AG20443 (cell line): ENCODE measurements around the gene LEMD1.
A peak's percentile ranks its signal among the peaks of the same experiment; 100 is the strongest.
"Not testable (repeated sequence)": the region's sequence is repeated elsewhere in the genome, so short reads cannot be mapped to it uniquely, and the experiment has no call there.

Experiments
- DNase-seq: peaks from one replicate; pipeline ENCODE4 v3.0.0; 2012; ENCODE audit warnings: low spot score, mixed read lengths

The LEMD1 gene

GRCh38 chr1:205446828-205447227 is 25.0 kb upstream of the LEMD1 start:
- no peak for DNase-seq

DNA sequence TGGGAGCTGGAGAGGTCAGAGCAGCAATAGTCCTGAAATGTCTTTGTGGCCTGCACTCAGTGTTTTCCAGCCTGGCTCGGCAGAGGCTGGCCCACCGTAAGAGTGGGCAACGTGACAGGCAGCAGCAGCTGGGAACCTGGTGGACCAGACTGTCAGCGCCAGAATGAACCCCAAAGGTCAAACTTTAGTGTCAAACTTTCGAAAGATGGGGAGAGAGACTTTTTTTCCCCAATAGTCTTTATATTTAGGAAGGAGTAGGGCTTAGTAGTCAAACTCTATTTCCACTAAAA is 23.7 kb upstream of the LEMD1 start:
- DNase-seq = no peak

DNA sequence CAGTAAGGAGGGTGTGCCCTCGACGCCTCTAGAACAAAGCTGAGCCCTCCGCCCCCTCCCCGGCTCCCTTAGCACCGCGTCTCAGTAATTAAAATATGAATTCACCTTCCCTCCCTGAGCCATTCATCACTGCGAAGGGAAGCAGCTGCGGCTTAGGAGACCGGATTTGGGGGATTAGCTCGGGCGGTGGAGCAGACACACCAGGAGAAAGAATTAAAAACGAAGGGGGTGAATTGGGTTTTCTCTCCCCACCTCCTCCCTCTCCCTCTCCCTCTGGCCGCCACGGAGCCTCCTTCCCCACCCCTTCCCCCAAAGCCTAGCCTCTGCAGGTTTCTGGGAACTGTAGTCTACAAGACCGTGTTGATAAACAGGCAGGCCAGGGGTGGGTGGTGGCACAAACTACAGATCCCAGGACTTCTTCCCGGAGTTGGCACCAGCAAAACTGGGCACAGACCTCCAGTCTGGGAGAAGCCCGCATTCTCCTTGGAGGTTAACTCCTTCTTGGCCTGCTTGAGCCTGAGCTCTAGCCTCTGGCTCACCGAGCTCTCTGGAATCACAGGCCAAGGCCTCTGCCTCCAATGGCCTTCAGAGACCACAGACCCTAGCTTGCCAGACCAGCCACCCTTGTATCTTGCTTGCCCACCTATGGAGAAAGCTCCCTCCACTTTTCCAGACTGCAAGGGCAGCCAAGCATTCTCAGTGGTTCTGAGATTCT is 23.2 kb upstream of the LEMD1 start:
- DNase-seq = no peak

DNA sequence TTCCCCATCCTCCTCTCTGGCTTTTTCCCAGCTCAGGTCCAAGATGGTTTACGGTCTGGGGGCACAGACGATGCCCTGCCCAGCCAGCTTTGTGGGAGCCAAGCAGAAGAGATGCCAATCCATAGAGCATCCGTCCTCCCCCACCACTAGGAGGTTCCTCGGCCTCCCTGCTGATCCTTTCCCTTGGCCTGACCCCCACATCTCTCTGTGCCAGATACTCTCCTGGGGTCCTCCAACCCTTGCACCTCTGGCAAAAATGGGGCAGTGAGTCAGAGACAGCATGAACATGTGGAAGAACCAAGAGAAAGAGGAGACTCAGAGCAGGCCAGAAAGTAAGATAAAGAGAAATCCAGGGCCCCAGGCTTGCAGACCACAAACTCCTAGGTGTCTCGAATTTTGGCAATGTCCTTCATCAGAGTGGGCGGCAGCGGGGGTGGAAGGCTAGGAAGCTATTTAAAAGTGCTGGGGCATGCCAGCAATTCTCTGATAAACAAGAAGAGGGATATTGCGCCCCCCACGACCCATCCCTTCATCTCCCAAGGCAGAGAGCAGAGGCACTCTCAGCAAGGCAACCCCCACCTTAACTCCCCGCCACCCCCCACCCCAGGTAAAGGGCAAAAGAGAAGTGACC is 22.6 kb upstream of the LEMD1 start:
- no peak for DNase-seq

- DNase-seq = no peak
Measured at GRCh38 chr1:205443585-205444299, 21.9 kb upstream of the LEMD1 start.

DNA sequence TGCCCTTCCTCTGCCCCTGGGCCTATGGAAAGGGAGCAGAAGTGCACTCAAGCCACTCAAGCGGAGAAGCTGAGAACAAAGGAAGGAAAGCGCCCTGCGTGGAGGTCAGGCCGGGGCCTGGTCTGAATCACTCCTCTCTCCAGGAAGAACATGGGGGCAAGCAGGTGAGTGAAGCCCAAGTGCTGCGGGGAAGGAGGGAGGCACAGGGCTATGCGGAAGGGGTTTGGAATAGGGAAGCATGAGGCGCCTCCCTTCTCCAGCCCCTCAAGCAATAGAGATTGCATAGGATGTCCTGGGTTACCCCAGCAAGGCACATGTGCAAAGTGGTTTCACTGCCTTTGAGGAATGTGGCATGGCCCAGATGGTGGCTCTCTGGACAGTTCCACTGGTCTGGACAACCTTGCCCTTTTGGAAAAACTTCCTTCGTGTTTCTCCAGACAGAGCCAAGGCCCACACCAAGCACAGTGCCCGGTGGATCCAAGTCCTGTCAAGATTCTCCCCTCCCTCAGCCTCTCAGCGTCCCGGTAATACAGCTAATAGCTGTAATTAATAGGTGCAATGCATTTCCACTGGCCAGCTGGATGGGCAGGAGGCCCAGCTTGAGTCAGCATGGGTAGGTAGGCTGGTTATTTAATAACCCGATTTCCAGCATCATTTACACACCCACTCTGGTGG is 20.3 kb upstream of the LEMD1 start:
- DNase-seq = no peak

DNA sequence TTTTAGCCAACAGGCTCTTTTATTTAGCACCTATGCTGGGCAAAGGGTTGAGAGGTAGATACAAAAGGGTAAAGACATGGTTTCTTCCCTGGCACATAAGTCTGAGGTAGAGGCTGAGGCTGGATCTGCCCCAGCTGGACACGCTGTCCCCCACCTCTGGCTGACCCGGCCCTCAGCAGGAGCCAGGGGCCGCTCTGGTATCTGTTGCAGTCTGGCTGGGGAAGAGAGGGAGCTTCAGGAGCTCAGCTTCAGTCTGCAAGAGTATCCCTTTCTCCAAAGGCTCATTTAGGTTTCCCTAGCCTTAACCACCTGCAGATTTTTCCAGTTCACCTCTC is 19.8 kb upstream of the LEMD1 start:
- DNase-seq = no peak

GRCh38 chr1:205441318-205441633 is 19.4 kb upstream of the LEMD1 start:
- DNase-seq = no peak

- peak; percentile 51 for DNase-seq
Measured at GRCh38 chr1:205440476-205441317, 18.8 kb upstream of the LEMD1 start.

DNA sequence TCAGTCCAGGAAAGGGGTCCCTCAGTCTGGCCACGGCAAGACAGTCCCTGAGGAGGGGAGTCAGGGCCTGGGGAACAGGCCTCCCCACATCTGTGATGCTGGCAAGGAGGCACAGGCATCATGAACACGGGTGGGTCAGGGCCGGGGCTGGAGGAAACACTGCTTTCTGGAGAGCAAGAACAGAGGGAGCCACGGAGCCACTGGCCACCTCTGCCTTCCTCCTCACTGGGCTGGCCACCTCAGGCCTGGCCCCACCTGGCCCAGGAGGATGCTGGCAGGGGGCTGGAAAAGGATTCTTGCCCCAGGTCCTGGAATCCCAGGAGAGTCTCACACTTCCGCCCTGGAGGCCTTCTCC is 18.2 kb upstream of the LEMD1 start:
- no peak for DNase-seq

DNA sequence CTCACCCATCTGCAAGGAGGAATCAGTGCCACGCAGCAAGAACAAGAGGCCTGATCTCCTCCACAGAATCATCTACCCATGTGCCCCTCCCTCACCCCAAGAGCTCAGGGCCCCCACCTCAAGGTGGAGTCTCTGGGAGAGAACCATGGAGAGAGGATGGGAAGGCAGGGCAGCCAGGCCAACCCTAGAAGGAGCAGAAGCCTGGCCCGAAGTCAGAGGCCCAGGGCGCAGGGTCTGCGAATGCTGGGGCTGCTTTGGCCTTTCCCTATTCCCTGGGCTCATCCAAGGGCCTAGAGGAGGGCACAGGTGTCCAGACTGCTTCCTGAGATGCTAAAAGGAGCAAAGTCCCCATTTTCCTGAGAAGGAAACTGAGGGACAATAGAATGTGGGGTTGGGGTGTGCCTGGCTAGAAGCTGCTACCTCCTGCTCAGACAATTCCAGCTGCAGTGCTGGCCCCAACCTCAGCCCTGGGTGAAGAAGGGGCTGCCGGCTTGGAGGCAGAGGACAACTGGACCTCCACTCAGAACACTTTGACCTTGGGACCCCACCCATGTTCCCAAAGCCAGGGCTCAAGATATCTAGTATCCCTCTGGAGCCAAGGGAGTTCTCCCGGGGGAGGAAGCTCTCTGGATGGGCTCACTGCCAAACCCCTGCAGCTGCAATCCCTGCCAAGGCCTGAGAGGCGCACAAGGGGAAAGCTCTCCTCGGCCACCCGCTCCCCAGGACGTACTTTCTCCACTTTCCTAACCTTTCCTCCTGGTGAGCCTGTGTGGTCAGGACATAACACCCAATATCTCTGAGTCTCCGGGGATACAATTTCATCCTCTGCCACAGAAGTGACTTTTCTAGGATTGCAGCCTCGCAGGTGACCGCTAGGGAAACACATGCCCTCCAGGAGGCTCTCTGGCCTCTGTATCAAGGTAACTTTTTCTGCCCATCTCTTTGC is 16.6 kb upstream of the LEMD1 start:
- peak; percentile 84 for DNase-seq

DNA sequence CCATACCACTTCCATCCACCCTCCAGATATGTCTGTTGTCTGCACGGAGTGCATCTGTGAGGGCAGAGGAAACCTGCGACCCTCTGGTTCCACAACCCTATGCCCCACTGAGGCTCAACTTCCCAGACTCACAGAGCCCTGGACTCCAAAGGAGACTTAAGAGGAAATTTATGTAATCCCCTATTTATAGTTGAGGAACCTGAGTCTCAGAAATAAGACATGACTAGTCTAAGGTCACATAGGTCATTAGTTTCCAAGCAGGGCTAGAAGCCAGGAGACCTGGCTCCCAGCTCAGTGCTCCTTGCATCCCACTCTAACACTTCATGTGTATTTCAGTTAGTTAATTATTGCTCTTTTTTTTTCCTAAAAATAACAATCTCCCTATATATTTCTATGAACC is 15.7 kb upstream of the LEMD1 start:
- no peak for DNase-seq

DNA sequence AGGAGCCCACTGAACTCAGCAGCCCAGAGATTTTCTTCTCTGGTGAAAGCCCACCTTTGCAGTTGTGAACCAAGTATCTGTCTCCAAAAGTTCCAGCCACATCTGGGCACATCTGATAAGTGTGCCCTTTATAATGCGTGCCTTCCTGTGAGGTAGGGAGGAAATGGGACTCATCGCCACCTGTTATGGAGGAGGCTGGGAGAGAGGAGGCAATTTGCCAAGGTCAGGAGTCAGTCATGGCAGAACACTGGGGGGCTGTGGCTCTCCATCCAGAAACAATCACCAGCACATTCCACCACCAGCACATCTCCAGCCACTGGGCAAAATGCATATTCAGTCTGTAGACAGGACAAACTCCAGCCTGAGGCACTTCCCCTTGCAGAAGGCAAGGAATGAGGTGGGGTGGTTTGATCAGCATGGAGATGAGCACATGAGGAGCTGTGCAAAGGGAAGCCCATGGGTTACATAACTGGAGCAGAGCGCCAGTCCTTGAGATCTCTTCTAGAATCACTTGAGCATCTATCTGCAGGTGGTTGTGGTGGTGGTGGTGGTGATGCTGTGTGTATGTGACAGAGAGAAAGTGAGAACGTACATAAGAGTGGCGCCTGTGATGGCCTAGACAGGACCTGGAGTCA is 15.0 kb upstream of the LEMD1 start:
- DNase-seq = no peak

DNA sequence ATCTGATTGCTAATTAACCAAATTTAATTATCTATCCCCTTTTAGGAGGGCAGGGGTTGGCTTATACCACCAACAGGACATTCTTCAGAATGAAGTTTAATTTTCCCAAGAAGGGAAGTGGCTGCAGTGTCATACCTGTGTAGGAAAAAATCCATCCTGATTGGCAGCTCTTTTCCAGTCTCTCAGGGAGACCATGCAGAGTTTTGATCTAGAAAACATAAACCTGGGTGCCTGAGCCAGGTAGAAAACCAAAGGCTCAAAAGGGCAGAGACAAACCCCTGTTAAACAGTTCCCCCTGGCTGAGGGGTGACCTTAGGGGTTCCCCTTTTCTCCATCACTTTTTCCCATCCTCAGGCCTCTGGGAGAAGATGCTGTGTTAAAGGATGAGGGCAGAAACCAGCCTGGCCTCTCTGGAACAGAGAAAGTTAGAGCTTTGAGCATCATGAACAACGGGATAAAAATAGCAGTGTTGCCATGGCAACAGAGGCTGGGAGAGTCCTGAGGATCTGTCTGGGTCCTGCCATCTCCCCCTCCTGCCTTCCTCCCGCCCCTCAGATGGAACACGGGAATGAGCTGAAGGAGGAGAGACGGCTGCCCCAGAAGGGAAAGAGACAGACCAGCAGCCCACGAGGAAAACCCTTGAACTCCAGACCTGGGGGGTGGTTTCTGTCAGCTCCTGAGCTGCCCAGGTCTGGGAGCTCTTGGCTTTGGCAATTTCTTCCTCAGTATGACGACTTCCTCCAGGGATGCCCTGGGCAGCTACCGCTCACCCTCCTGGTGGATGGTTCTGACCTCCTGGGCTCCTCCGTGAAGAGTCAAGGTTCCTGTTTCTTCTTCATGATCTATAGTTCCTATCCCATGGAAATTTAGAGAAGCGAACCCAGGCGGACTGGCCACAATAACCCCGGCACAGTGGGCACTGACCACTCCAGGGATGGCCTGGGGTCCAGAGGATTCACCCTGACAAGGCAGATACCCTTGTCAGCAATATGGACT is 14.0 kb upstream of the LEMD1 start:
- DNase-seq = no peak

DNA sequence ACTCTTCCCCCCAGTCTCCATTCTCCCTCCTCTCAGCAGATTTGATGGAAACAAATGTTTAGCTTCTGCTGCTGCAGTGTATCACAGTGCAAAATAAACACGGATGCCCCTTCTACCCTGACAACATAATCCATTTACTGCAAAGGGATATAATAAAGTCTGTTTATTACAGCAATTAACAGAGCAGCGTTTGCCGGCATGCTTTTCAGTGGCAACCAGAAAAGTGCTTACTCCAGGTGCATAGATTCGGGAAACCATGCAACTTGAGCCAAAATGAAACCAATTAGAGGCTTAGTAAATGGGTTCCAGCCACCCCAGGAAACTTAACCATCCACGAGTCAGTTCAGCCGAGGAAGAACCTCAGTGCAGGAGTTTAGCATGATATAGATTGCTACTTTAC is 12.9 kb upstream of the LEMD1 start:
- no peak for DNase-seq

- not testable (repeated sequence) for DNase-seq
Measured at GRCh38 chr1:205432692-205433091, 10.8 kb upstream of the LEMD1 start.

GRCh38 chr1:205432116-205432515 is 10.3 kb upstream of the LEMD1 start:
- DNase-seq = no peak

- peak; percentile 88 for DNase-seq
Measured at GRCh38 chr1:205430696-205431305, 8.9 kb upstream of the LEMD1 start.
